Endothelial cell of umbilical vein (primary cell): ENCODE data around the gene PSAPL1. TPM values are rescaled to one million over a fixed set of nuclear protein-coding genes. Genes with fewer than 3 reads are reported as not detected.

Experiments used
- BruUV-seq: library from RNA; stranded (reverse); fragments of 400-500 nt; replicated peaks from 2 replicates; lab custom pipeline; 2021; lab: Mats Ljungman, UMichigan
- CTCF ChIA-PET: fragments of 300-600, 350-600 bp; sonication (Branson Sonifier 250); formaldehyde crosslinking; loops from one replicate; lab custom pipeline; 2021; ENCODE audit warnings: antibody characterized with exemption, inconsistent platforms; lab: Charles Lee
- POLR2A ChIA-PET: fragments of 300-600, 350-600 bp; sonication (Branson Sonifier 250); formaldehyde crosslinking; loops from one replicate; lab custom pipeline; 2021; ENCODE audit warnings: antibody characterized with exemption, inconsistent platforms; lab: Charles Lee
- DNase-seq: peaks from one replicate; pipeline ENCODE4 v3.0.0-alpha.2; 2011; ENCODE audit warnings: low read depth, low spot score
- FAIRE-seq: peaks from 2 replicates; lab custom pipeline; 2011; peaks lifted over from hg19 to GRCh38; lab: Jason Lieb, UNC
- H2AFZ ChIP-seq: 2 replicates; pipeline ENCODE4 v1.6.0; 2012; ENCODE audit warnings: low read depth, low read length, control low read depth, inconsistent platforms
- H3K27ac ChIP-seq: 2 replicates; pipeline ENCODE4 v1.5.1; 2011; ENCODE audit warnings: low read depth, mild to moderate bottlenecking, control low read depth, low read length, moderate library complexity; ENCODE audit not compliant: insufficient read depth
- H3K27me3 ChIP-seq, 2 experiments: 2 replicates each; pipeline versions ENCODE4 v1.6.0 to v1.6.1; 2011; ENCODE audit warnings: low read length in 2 of 2, mixed read lengths in 1 of 2; ENCODE audit not compliant: control insufficient read depth in 2 of 2, insufficient read depth in 2 of 2
- H3K36me3 ChIP-seq, 2 experiments: 2 replicates in 1 of 2; 3 replicates in 1 of 2; pipeline ENCODE4 v1.5.1; 2011; ENCODE audit warnings: low read length in 2 of 2, mild to moderate bottlenecking in 1 of 2, moderate library complexity in 1 of 2; ENCODE audit not compliant: control insufficient read depth in 2 of 2, insufficient read depth in 2 of 2; ENCODE audit errors: extremely low read depth in 1 of 2
- H3K4me1 ChIP-seq: 3 replicates; pipeline ENCODE4 v1.5.1; 2011; ENCODE audit warnings: mild to moderate bottlenecking, low read length; ENCODE audit not compliant: control insufficient read depth, insufficient read depth; ENCODE audit errors: extremely low read depth
- H3K4me2 ChIP-seq: 2 replicates; pipeline ENCODE4 v1.6.1; 2011; ENCODE audit warnings: low read length, control low read depth, mixed read lengths; ENCODE audit not compliant: insufficient read depth
- H3K4me3 ChIP-seq, 3 experiments: fragments of 200-600 bp in 1 of 3; sonication (generic), shearing (Covaris generic) in 1 of 3; replicated peaks in 1 of 3; 2 replicates each; pipeline ENCODE4 v1.5.1; 2011 to 2016; ENCODE audit warnings: control low read depth in 3 of 3, low read length in 3 of 3, mild to moderate bottlenecking in 2 of 3, inconsistent platforms in 1 of 3, low read depth in 1 of 3, moderate library complexity in 1 of 3; ENCODE audit not compliant: insufficient read depth in 1 of 3
- H3K79me2 ChIP-seq: 2 replicates; pipeline ENCODE4 v1.6.0; 2012; ENCODE audit warnings: low read length, inconsistent platforms; ENCODE audit not compliant: control insufficient read depth, insufficient read depth
- H3K9ac ChIP-seq: replicated peaks from 2 replicates; pipeline ENCODE3; 2011; ENCODE audit warnings: low read length, control low read depth; ENCODE audit not compliant: insufficient read depth; ENCODE audit errors: extremely low read depth
- H3K9me1 ChIP-seq: replicated peaks from 3 replicates; pipeline ENCODE4 v1.6.0; 2011; ENCODE audit warnings: mild to moderate bottlenecking, low read length; ENCODE audit not compliant: control insufficient read depth, insufficient read depth; ENCODE audit errors: extremely low read depth
- H3K9me3 ChIP-seq: replicated peaks from 2 replicates; pipeline ENCODE4 v1.5.1; 2012; ENCODE audit warnings: low read length, inconsistent platforms; ENCODE audit not compliant: control insufficient read depth, insufficient read depth
- H4K20me1 ChIP-seq: replicated peaks from 2 replicates; pipeline ENCODE3; 2011; ENCODE audit warnings: mild to moderate bottlenecking, low read length; ENCODE audit not compliant: control insufficient read depth, insufficient read depth; ENCODE audit errors: extremely low read depth
- CTCF ChIP-seq, 2 donors: IDR thresholded peaks; 1 replicate in 1 of 2; 2 replicates in 1 of 2; pipeline ENCODE4 v1.5.1; 2011; ENCODE audit warnings: low read length in 2 of 2, mild to moderate bottlenecking in 2 of 2, moderate library complexity in 2 of 2, control low read depth in 1 of 2, inconsistent platforms in 1 of 2, low read depth in 1 of 2; ENCODE audit not compliant: insufficient read depth in 1 of 2; ENCODE audit errors: extremely low read depth in 1 of 2
- EZH2 ChIP-seq: IDR thresholded peaks from 2 replicates; pipeline ENCODE4 v1.6.1; 2012; ENCODE audit warnings: borderline replicate concordance, low read depth, mild to moderate bottlenecking, moderate library complexity, low read length, inconsistent platforms; ENCODE audit not compliant: severe bottlenecking
- FOS ChIP-seq: IDR thresholded peaks from 2 replicates; pipeline ENCODE4 v1.6.1; 2011; ENCODE audit warnings: mild to moderate bottlenecking, low read length, moderate library complexity, borderline replicate concordance; ENCODE audit not compliant: insufficient read depth
- GATA2 ChIP-seq: IDR thresholded peaks from 2 replicates; pipeline ENCODE4 v1.7.0; 2011; ENCODE audit warnings: low read depth, mild to moderate bottlenecking, moderate library complexity, mixed read lengths, low read length; ENCODE audit not compliant: insufficient read length, insufficient read depth
- JUN ChIP-seq: IDR thresholded peaks from 2 replicates; pipeline ENCODE4 v1.6.1; 2011; ENCODE audit warnings: borderline replicate concordance, low read depth; ENCODE audit not compliant: insufficient read length, insufficient read depth
- MAX ChIP-seq: IDR thresholded peaks from 2 replicates; pipeline ENCODE4 v1.6.1; 2011; ENCODE audit not compliant: insufficient read depth, insufficient read length
- MYC ChIP-seq: IDR thresholded peaks from one replicate; pipeline ENCODE4 v1.6.1; 2011; ENCODE audit warnings: mild to moderate bottlenecking, low read depth, low read length
- POLR2A ChIP-seq: IDR thresholded peaks from 2 replicates; pipeline ENCODE4 v1.6.1; 2012; ENCODE audit warnings: low read depth, mild to moderate bottlenecking, control low read depth, low read length
- POLR2AphosphoS5 ChIP-seq: IDR thresholded peaks from 2 replicates; pipeline ENCODE4 v1.6.1; 2012; ENCODE audit warnings: low read depth, mild to moderate bottlenecking, control low read depth, low read length, moderate library complexity; ENCODE audit not compliant: insufficient read depth
- dilution Hi-C: fragments of 300-500 bp; cut with MboI; formaldehyde crosslinking; loops from one replicate; pipeline ENCODE4 v1.15.0; 2019; ENCODE audit warnings: low sequenced_read_pairs; ENCODE audit not compliant: extremely low pct_ligation_motif_present
- intact Hi-C: fragments of 100-400 bp; cut with micrococcal nuclease; formaldehyde crosslinking; loops from one replicate; pipeline ENCODE4 v1.10.0; 2022
- polyA plus RNA-seq, 4 experiments: library from polyadenylated mRNA; depleted of rRNA in 3 of 4; stranded (reverse) in 3 of 4; unstranded in 1 of 4; fragments of >200 nt; gene quantifications; 2 replicates each; pipeline versions ENCODE4 v1.2.1 to v1.2.3, GENCODE V29; 2011 to 2012; ENCODE audit warnings: missing spikeins in 1 of 4
- total RNA-seq: library from RNA; stranded (reverse); gene quantifications from 2 replicates; pipeline ENCODE4 v1.2.3, GENCODE V29; 2021

PSAPL1 gene
- total and polyA plus RNA-seq, 2 donors (not counting 3 experiments of a cell fraction or from before 2014, with no cell fraction given): not detected

- TF ChIP-seq MYC (no peak), GATA2 (no peak), MAX (no peak), POLR2AphosphoS5 (no peak), CTCF (IDR thresholded peaks at IDR 0.05; ENCODE audit: extremely low read depth in 1 of 2, insufficient read depth in 1 of 2, low read depth in 1 of 2, low read length in 2 of 2) (no peak), EZH2 (no peak), JUN (no peak), POLR2A (no peak), FOS (no peak)
- H3K36me3 ChIP-seq: no peaks in the 10 kb centered on the region
- ChIA-PET POLR2A (no interaction called here), CTCF (no interaction called here)
- H3K4me3 ChIP-seq: no peak overlapping the region
- BruUV-seq: no TSS peak
- H3K79me2 ChIP-seq: no peaks in the 10 kb centered on the region
- no peaks in the 10 kb centered on the region for H3K27me3 ChIP-seq
- FAIRE-seq (no peak), DNase-seq (no peak)
- H4K20me1 ChIP-seq: no peaks in the 10 kb centered on the region
- no peak overlapping the region for H3K4me2 ChIP-seq
- no peak overlapping the region for H2AFZ ChIP-seq
- H3K9ac ChIP-seq: no peak overlapping the region
- intact Hi-C loops: no loop called here
- H3K9me3 ChIP-seq: no peaks in the 10 kb centered on the region
- dilution Hi-C loops: no loop called here
- H3K9me1 ChIP-seq: no peaks in the 10 kb centered on the region
- H3K4me1 ChIP-seq: no peaks in the 10 kb centered on the region
- H3K27ac ChIP-seq: no peak overlapping the region
Measured at GRCh38 chr4:7425124-7425523, 9.6 kb downstream of the PSAPL1 start.
